ENCODE results near the gene SDCBP2.

Gene SDCBP2

GRCh38 chr20:1328680-1329330 lies at the start of gene SDCBP2:
Gene SDCBP2, minus strand, starts transcription at chr20:1329139. Its CDS starts 8,723 bp downstream, at chr20:1320416.
- no peak for DNase-seq

- DNase-seq = no peak
These were observed 49.8 kb upstream of the SDCBP2 start for GRCh38 chr20:1378735-1379125.

GRCh38 chr20:1377984-1378734 lies 49.2 kb upstream of the SDCBP2 start:
- no peak for DNase-seq

- DNase-seq = no peak
These were observed 48.5 kb upstream of the SDCBP2 start for GRCh38 chr20:1377341-1377871.

GRCh38 chr20:1376408-1377270 lies 47.7 kb upstream of the SDCBP2 start:
- no peak for DNase-seq

GRCh38 chr20:1376007-1376406 lies 47.1 kb upstream of the SDCBP2 start:
- DNase-seq = no peak

- no peak for DNase-seq
These were observed 46.6 kb upstream of the SDCBP2 start for GRCh38 chr20:1375515-1375914.

GRCh38 chr20:1374246-1374645 lies 45.3 kb upstream of the SDCBP2 start:
- no peak for DNase-seq

- DNase-seq = no peak
These were observed 44.7 kb upstream of the SDCBP2 start for GRCh38 chr20:1373614-1374013.

- no peak for DNase-seq
These were observed 44.1 kb upstream of the SDCBP2 start for GRCh38 chr20:1373036-1373435.

- DNase-seq = no peak
These were observed 43.0 kb upstream of the SDCBP2 start for GRCh38 chr20:1371830-1372539.

GRCh38 chr20:1371202-1371782 lies 42.4 kb upstream of the SDCBP2 start:
- DNase-seq = no peak

- DNase-seq = no peak
These were observed 41.7 kb upstream of the SDCBP2 start for GRCh38 chr20:1370548-1371110.

GRCh38 chr20:1369970-1370369 lies 41.0 kb upstream of the SDCBP2 start:
- DNase-seq = no peak

- DNase-seq = no peak
These were observed 39.7 kb upstream of the SDCBP2 start for GRCh38 chr20:1368448-1369199.

GRCh38 chr20:1367479-1367878 lies 38.5 kb upstream of the SDCBP2 start:
- DNase-seq = no peak

GRCh38 chr20:1364106-1364505 lies 35.2 kb upstream of the SDCBP2 start:
- no peak for DNase-seq

- no peak for DNase-seq
These were observed 34.6 kb upstream of the SDCBP2 start for GRCh38 chr20:1363522-1363921.

- DNase-seq = no peak
These were observed 33.5 kb upstream of the SDCBP2 start for GRCh38 chr20:1362484-1362883.

GRCh38 chr20:1360094-1360846 lies 31.3 kb upstream of the SDCBP2 start:
- DNase-seq = no peak

Data from right hindlimb (tissue), 1 donor.